Mucosa of descending colon (tissue), 3 donors: ENCODE measurements around the gene SLC22A5. TPM values are rescaled to one million over a fixed set of nuclear protein-coding genes. Genes with fewer than 3 reads are reported as not detected.
A peak's percentile ranks its signal among the peaks of the same experiment; 100 is the strongest.

Experiments
- ATAC-seq: fragments of 200-7000 bp; cut with Tn5 transposase; one replicate; pipeline ENCODE4 v1.9.1; 2020; ENCODE audit warnings: mild to moderate bottlenecking, moderate library complexity
- DNase-seq, 3 donors: peaks; one replicate each; pipeline ENCODE4 v3.0.0-alpha.2; 2020
- H3K36me3 ChIP-seq: fragments of 200-600 bp; one replicate; pipeline ENCODE4 v1.8.0; 2021; ENCODE audit warnings: low read depth, mild to moderate bottlenecking
- H3K4me1 ChIP-seq: fragments of 200-600 bp; one replicate; pipeline ENCODE4 v1.8.0; 2021; ENCODE audit warnings: low read depth, mild to moderate bottlenecking
- H3K4me3 ChIP-seq: fragments of 200-600 bp; one replicate; pipeline ENCODE4 v1.8.0; 2021; ENCODE audit warnings: mild to moderate bottlenecking
- H3K9me3 ChIP-seq: fragments of 200-600 bp; one replicate; pipeline ENCODE4 v1.8.0; 2021; ENCODE audit warnings: mild to moderate bottlenecking
- CTCF ChIP-seq: fragments of 200-600 bp; IDR thresholded peaks from one replicate; pipeline ENCODE4 v1.8.0; 2022; ENCODE audit warnings: antibody characterized with exemption, mild to moderate bottlenecking
- intact Hi-C, 2 donors: fragments of 100-400 bp; cut with DNase I in 1 of 2; cut with micrococcal nuclease in 1 of 2; formaldehyde crosslinking; loops; one replicate each; pipeline versions ENCODE4 v1.11.0 to v1.11.1; 2022; cut with DNase I, micrococcal nuclease
- total RNA-seq, 3 donors: library from RNA; stranded (reverse); fragmentation: NEBNext Ultra II Directional in 2 of 3; extraction: Animal tissue kit (Norgen Biotek cat#: 25700) in 2 of 3; gene quantifications; one replicate each; pipeline versions ENCODE4 v1.2.1 to v1.2.4, GENCODE V29; 2021 to 2023
- donor health status: DM: no; HTN: no; CAD: no; lungs with moderate emphysema.
- donor health status: DM: no; HTN: no; CAD: no.
- donor health status: DM: no; HTN: yes; CAD: no.

Gene SLC22A5
- total RNA-seq, 3 donors from 2014 or later = 27.9 to 95.4 (median 29.4) TPM

DNA sequence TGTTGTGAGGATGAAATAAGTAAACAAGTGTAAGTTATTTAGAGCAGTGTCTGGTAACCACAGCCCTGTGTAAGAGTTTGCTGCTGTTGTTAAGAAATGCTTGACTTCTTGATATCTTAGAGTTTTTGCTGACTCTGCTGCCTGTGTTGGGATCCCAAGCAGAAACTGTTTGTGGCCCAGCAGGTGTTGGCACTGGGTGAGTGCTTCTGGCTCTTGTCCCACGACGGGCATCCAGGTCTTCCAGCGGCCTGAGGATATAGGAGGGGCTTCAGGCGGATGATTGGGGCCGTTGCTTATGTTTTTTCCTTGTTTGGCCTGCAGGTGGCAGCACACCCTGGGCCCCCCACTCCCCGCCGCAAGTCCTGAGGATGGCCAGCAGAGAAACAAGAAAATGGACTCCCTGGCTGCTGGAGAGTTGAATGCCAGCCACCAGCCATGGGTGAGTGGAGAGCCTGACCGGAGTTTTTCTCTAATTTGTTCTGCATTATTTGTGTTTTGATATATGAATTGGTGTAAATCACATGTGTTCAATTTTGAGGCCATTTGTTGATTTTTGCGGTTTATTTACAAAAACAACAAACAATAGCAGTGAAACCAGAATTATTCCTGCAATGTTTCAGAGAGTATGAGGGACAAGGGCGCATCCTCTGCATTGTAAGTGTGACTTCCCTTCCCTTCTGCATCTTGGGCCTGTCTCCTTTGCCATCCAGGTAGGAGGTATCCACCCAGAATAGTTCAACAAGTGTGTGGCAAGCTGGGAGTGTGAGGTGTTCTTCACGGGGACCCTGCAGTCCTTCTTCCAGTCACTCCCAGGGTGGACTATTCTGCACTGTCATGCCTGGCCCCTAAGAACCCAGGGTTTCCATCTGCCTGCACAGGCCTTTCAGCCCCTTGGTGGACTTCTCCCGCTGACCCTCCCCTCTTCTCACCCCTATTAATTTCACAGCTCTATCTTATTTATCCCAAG lies 50.3 kb downstream of the SLC22A5 start:
- Histone ChIP-seq H3K4me3 (no peak overlapping the region), H3K4me1 (peaks cover 85% of the 10 kb centered on the region), H3K36me3 (no peaks in the 10 kb centered on the region), H3K9me3 (no peaks in the 10 kb centered on the region)
- TF ChIP-seq CTCF = peak; percentile 72
- DNase-seq (peak; percentile 75 to 84 (median 82)), ATAC-seq (peak; percentile 65)
- intact Hi-C loops = loop anchor here in 1 of 2 donors (10.0 kb wide), 1 partner anchor 75 kb away; the partner anchor contains the start of gene IRF1

DNA sequence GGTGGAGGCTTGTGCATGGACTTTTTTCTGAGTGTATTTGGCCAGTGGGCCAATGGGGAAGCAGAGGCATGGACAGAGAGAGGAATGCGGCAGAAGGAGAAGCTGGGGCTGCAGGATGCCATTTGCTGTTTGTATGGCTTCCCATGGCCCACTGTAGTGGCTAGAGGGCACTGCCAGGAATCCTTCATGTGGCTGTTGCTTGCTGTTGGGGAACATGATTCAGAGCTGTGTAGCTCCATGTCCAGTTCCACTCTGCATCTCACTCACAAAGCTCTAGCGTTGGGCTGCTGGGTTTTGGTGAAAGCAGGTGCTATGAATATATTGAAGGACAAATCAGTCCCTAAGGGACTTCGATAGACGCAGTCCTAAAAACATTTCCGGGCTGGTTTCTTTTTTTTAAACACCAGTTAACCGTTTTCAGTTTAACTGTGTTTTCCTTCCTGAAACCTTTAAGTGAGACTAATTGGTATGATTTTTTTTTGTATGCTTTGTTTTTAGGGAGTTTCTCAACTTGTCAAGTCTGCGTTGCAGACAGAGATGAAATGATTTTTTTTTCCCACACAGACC lies 51.3 kb downstream of the SLC22A5 start:
- DNase-seq (no peak), ATAC-seq (no peak)
- no peak overlapping the region for H3K4me3 ChIP-seq
- no peaks in the 10 kb centered on the region for H3K36me3 ChIP-seq
- intact Hi-C loops = loop anchor here in 1 of 2 donors (10.0 kb wide), 1 partner anchor 74 kb away; the partner anchor contains the start of gene IRF1
- H3K4me1 ChIP-seq = peaks cover 85% of the 10 kb centered on the region
- no peak for TF ChIP-seq CTCF
- no peaks in the 10 kb centered on the region for H3K9me3 ChIP-seq

DNA sequence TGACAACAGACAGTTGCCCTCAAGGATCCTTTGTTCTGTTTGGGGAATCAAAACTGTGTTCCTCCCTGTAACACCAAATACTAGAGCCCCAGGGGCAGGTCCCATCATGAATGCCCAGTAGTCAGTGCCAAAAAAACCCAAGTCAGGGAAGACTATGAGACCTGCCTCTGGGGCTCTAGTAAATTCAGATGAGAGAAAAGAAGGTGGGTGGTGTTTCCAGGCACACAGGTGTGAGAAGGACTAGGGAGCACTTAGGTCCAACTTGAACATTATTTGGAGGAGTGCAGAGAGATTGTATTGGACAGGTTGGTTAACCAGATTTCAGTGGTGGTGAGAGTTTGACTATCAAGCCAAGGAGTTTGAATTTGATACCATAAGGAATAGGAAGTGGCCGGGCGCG lies 52.0 kb downstream of the SLC22A5 start:
- peaks cover 87% of the 10 kb centered on the region for H3K4me1 ChIP-seq
- intact Hi-C loops = loop anchor here in 1 of 2 donors (10.0 kb wide), 1 partner anchor 73 kb away; the partner anchor contains the start of gene IRF1
- ATAC-seq (no peak), DNase-seq (no peak)
- H3K36me3 ChIP-seq = no peaks in the 10 kb centered on the region
- no peak overlapping the region for H3K4me3 ChIP-seq
- no peaks in the 10 kb centered on the region for H3K9me3 ChIP-seq
- TF ChIP-seq CTCF = no peak

DNA sequence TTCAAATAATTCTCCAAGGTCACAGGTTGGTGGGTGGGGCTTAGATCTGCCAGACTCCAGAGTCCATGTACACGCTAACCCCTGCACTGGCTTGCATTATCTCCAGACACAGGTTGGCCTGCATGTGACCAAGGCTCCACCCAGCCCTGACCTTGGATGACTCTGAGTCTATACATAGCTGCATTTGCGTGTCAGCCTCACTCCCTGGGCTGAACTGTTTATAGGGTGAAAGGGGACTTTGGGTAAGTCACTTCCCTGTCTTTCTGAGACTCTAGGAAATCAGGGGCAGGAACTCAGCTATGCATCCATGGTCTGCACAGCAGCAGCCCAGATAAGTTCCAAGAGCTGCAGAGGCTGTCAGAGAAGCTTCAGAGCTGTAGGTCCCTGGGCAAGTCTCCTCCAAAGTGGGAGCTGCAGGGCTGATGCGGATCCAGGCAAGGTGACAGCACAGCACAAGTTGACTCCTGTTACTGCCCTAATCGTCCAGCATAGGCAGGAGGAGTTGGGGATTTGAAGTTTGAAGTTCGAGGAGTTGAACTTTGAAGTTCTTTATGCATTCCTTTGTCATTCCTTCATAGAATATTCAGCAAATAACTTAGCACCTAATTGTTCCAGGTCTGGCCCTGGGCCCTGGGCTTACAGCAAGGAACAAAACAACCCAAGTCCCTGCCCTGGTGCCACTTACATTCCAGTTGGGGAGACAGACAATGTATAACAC lies 53.4 kb downstream of the SLC22A5 start:
- Histone ChIP-seq H3K36me3 (no peaks in the 10 kb centered on the region), H3K4me3 (no peak overlapping the region), H3K4me1 (peaks cover 93% of the 10 kb centered on the region), H3K9me3 (no peaks in the 10 kb centered on the region)
- TF ChIP-seq CTCF = no peak
- ATAC-seq (peak; percentile 67), DNase-seq (peak; percentile 84 to 96 (median 88))
- intact Hi-C loops = loop anchor here in 1 of 2 donors (10.0 kb wide), 1 partner anchor 72 kb away; the partner anchor contains the start of gene IRF1

- no peaks in the 10 kb centered on the region for H3K9me3 ChIP-seq
- H3K4me1 ChIP-seq = peaks cover 99% of the 10 kb centered on the region
- intact Hi-C loops = loop anchor here in 1 of 2 donors (10.0 kb wide), 1 partner anchor 71 kb away; the partner anchor contains the start of gene IRF1
- DNase-seq = no peak
- no peak for TF ChIP-seq CTCF
- no peak overlapping the region for H3K4me3 ChIP-seq
- no peak for ATAC-seq
- H3K36me3 ChIP-seq = no peaks in the 10 kb centered on the region
These were observed 54.0 kb downstream of the SLC22A5 start for GRCh38 chr5:132423438-132423898.
